NCI-H1694 treated with DMSO at 0.1 percent for 48 hours (cell line): ENCODE results near the gene BUB1B.

Source experiments
- DNase-seq: peaks from one replicate; lab custom pipeline; 2025; lab: John Stamatoyannopoulos, UW

The BUB1B gene

DNA sequence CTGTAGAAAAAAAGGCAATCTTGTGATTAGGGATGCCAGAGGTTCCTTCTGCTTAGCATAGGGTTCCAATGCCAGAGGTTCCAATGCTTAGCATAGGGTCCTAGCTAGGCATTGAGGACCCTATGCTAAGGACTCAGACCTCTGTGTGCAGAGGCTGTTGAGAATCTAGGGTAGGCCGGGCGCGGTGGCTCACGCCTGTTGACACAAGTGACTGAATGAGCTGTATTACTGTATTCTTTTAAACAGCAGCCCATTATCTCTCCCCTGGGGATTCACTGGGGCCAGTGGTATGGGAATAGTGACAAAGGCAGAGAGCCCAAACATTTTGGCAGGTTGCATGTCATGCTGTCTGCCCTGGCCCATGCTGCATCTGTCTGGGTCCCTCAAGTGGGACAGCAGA is 94.2 kb downstream of the BUB1B start:
- DNase-seq, result no peak

DNA sequence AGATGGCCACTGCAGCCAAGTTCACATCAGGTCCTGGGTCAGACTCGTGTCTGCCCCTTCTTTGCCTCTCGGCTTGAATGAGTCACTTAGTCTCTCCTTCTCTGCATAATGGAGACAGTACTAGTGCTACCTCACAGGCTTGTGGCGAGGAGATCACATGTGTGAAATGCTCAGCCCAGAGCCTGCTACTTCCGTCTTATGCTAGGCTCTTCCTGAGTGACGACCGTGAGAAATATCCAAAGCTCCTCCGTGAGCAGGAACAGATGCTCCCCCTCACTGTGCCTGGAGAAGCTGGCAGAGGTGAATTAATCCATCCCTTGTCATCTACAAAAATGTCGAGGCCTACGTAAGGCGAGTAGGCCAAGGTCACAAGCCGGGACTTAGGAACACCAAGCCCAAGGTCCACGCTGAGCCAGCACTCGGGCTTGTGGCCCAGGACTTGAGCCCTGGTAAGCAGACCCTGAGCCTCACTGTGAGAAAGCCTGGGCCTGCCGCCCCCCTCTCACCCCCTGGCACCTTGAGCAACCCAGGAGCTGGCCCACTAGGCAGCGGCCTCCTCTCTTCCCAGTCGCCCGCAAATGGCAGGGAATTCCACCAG is 95.9 kb downstream of the BUB1B start:
- DNase-seq, result no peak

DNA sequence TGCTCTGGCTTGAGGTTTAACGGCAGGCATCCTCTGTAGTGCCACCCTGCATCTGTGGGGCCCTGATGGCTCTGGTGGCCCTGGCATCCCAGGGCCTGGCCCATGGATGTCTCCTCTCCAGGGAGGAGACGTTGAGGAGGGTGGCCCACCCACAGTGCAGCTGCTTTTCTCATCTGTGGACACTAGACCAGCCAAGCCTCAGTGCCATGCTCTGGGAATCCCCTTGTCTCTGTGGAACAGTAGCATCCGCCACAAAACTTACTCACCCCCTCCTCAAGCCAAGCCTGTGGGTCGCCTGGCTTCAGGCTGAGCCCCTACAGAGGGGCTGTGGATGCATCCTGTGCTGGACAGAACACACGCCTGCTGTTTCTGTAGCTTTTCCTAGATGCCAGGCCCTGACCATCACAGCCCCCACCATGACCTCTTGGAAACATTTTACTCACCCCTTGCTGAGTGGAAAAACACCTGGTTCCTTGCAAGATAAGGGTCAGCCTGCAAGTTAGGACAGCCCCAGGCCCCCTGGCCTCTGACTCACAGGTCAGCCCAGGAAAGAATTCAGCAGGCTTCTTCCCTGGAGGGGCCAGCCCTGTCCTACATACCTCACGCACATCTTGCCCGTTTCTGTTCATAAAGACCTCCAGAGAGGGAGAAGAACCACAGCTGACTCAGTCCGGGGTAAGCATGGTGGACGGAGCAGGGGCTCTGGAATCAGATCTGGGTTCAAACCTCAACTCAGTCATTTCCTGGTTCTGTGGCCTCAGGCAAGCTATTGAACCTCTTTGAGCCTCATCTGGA is 97.0 kb downstream of the BUB1B start:
- DNase-seq, result no peak

DNA sequence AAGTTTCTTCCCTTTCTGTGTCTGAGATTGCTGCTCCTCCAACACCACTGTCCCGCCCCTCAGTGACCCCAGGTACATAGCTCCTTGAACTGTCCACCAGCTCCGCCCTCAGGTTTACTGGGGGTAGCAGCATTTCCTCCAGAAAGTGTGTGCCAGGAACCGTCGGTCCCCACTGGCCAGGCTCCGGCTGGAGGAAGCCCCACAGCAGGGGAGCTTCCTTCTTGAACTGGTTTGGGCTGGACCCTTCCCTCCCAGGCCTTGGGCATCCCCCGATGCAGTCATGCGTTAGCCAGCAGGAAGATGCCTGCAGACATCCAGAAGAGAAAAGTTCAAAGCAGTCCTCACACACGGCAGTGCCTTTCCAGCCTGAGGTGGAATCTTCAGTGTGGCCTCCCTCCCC is 97.7 kb downstream of the BUB1B start:
- DNase-seq, result no peak

DNA sequence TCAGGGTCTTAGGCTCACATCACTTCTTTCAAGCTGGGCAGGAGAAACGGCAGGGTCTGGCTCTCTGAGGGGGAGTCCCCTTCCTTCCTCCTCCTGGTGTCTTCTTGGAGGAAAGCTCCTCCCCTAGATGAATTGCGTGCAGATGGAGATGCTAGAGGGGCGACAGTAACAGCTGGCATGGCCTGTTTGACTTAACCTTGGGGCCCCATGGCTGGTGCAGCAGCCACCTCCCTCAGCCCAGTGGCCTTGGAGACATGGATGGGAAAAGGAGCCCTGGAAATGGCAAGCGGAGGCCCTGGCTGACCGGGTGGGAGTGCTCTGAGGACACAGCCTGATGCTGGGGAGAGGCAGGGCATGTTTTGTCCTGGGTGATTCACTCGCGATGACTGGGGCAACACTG is 98.2 kb downstream of the BUB1B start:
- no peak for DNase-seq

DNA sequence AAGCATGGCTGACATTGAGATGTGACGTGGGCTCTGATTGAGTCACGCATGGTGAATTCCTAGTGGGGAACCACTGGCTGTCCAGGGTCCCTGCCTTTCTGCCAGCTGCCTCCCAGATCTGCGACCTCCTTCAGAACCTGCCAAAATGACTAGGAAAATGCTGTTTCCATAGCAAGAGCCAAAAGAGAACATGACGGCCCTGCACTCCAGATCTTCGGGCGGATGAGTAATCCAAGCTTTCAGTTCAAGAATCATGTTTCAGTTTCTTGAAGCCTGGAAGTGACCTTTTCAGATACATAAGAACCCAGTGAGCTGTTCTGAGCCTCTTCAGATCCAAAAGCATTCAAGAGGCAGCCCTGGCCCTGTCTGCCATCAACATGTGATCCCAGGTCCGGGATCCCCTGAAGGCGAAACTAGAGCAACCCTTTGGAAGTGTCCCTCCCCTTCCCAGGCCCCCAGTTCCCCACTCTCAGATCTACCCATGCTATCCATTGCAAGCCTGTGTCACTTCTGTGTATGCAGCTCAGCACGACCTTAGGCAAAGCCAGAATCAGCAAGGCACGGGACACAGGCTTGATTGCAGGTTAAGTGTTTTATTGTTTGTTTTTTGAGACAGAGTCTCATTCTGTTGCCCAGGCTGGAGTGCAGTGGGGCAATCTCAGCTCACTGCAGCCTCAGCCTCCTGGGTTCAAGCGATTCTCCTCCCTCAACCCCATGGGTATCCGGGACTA is 102.3 kb downstream of the BUB1B start:
- no peak for DNase-seq

DNA sequence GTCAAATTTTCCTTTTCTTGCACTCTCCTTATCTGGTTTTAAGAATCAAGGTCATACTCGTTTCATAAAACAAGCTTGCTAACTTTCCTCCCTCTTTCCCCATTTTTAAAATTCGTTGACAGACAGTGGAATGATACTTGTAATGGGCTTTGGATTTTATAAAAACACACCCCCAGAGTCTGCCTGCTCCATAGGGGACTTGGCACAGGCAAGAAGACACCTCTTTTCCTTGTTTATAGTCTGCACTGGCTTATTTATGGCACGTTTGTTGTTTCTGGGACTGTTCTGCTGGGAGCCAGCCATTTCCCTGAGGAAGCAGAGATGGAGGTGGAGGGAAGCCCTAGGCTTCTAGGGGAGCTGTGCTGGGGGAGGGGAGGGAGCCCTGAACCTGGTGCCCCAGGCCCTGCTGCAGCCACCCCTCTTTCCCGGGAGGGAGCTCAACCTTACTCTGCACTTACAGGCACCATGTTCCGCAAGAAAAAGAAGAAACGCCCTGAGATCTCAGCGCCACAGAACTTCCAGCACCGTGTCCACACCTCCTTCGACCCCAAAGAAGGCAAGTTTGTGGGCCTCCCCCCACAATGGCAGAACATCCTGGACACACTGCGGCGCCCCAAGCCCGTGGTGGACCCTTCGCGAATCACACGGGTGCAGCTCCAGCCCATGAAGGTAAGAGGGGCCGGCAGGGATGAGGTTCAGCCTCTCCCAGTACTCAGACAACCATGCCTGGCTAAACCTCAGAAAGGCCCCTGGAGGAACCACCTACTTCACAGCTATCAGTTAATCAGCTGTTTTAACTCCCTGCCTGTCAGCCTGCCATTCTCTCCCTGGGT is 103.7 kb downstream of the BUB1B start:
- no peak for DNase-seq

DNA sequence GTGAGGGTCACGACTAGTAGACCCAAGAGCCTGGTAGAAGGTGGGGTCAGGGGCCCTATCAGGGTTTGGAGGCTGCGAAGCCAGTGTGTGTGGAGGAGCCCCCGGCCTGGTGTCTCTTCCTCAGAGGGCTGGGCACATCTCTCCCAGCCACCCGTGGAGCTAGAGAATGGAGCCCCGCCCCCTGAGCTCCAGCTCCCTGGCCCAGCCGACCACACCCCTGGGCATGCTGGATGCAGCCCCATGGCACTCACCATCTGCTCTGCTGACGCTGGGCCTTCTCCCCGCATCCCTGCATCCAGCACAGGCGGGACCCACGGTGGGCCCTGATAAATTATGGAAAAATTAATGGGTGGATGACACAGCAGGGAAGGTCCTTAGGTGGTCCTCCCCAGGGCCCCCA is 104.5 kb downstream of the BUB1B start:
- no peak for DNase-seq

DNA sequence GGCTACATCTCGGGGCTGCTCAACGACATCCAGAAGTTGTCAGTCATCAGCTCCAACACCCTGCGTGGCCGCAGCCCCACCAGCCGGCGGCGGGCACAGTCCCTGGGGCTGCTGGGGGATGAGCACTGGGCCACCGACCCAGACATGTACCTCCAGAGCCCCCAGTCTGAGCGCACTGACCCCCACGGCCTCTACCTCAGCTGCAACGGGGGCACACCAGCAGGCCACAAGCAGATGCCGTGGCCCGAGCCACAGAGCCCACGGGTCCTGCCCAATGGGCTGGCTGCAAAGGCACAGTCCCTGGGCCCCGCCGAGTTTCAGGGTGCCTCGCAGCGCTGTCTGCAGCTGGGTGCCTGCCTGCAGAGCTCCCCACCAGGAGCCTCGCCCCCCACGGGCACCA is 105.0 kb downstream of the BUB1B start:
- no peak for DNase-seq

DNA sequence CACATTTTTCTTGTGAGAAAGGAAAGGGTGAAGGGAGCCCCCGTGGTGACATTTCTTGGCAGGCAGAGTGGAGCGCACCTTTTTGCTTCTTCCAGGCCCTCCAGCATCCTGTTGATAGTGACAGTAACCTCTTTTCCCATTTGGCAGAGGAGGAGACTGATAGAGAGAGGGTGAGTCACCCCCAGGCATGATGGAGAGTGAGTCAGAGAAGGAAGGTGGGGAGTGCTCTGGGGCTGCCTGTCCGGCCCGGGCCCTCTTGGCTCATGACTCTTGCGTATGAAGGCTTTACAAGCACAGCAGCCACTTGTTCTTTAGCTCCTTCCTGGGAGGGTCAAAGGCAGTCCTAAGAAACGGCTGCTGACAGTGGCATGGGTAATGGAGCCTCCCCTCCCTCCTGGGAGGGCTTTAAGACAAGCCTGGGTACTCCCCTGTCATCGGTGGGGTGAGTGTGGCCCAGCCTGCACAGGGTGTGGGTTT is 106.0 kb downstream of the BUB1B start:
- DNase-seq, result no peak

DNA sequence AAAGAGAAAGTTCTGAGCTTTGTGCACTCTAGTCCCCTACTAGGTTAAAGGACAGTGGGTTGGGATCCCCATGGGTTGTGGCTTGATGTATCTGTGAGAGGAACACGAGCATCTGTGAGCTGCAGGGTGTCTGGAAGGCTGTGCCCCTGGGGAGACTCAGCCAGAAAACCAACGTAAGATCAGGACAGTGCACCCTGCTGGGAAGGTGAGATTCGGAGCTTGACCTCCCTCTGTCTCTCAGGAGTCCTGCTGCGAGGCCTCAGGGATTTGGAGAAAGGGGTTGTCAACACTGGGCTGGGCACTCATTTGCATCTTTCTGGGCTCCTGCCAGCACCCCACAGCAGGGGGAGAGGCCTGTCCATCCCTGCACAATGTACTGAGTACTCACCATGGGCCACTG is 106.8 kb downstream of the BUB1B start:
- no peak for DNase-seq

DNA sequence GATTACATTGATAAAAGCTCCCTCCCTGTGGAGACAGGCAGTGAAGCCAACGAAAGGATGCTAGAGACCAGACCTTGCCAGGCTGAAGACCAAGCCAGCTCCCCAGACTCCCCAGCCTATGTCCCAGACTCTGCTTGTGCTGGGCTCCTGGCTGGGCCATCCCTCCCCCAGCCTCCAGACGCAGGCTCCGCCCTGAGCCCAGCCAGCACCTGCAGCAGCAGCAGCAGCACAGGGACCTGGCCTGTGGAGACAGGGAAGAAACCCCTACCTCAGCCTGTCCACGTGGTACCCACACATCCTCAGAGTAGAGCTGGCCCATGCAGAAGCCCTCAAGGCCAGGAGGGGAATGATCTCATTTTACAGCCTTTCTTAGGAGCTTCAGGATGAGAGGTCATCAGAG is 108.7 kb downstream of the BUB1B start:
- DNase-seq, result no peak

DNA sequence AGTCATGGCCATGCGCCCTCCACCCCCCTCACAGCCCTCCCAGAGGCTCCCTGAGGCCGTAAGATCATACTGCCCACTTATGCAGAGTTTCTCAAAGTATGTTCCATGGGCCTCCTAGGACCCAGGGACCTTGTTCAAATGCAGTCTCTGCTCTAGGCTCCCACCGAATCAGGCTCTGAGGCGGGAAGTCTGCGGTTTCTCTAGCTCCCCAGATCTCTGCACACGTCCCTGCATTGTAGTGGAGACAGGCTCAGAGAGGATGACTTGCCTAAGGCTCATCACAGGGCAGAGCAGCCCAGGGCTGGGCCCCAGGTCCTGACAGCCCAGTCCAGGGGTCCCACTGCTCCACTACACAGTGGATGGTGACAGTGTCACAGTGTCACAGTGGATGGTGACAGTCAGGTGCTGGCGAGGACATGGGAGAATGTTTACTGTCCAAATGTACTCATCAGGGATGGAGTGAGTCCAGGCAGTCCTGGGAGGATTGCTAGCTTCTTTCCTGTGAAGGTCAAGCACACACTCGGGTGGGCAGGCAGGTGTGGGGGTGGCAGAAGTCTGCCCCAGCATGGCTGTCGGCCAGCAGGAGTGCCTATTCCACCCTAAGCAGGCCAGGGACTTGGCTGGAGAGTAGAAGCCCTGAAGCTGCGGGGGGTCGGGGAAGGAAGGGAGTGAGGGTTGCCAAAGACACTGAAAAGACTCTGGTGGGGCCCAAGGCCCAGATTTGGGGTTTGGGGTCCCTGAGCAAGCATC is 109.6 kb downstream of the BUB1B start:
- DNase-seq, result no peak
